Spinal cord (tissue), 10 donors: ENCODE measurements around the gene DPP6. TPM values are rescaled to one million over a fixed set of nuclear protein-coding genes. Genes with fewer than 3 reads are reported as not detected.

Source experiments
- DNase-seq, 6 donors: peaks; one replicate each; pipeline versions ENCODE4 v3.0.0 to v3.0.0-alpha.2; 2013 to 2015; ENCODE audit warnings: low spot score in 6 of 6, low read depth in 4 of 6
- H3K27ac ChIP-seq: one replicate; pipeline ENCODE4 v1.5.1; 2013; ENCODE audit warnings: low read depth, low read length, control low read depth
- H3K27me3 ChIP-seq: one replicate; pipeline ENCODE4 v1.6.1; 2013; ENCODE audit warnings: low read length; ENCODE audit not compliant: control insufficient read depth, insufficient read depth
- H3K36me3 ChIP-seq: one replicate; pipeline ENCODE4 v1.6.1; 2013; ENCODE audit warnings: low read length; ENCODE audit not compliant: control insufficient read depth, insufficient read depth
- H3K4me1 ChIP-seq: one replicate; pipeline ENCODE4 v1.6.1; 2013; ENCODE audit warnings: low read length; ENCODE audit not compliant: control insufficient read depth, insufficient read depth
- H3K4me3 ChIP-seq: one replicate; pipeline ENCODE4 v1.5.1; 2013; ENCODE audit warnings: low read depth, low read length, control low read depth
- H3K9me3 ChIP-seq: one replicate; pipeline ENCODE4 v1.6.1; 2013; ENCODE audit warnings: low read length; ENCODE audit not compliant: control insufficient read depth, insufficient read depth
- WGBS: methylation state at CpG from one replicate; pipeline ENCODE4 v1.1.5; 2013; ENCODE audit warnings: missing lambda C conversion rate; ENCODE audit not compliant: insufficient coverage; 5-methylcytosine and 5-hydroxymethylcytosine counted together
- polyA plus RNA-seq, 2 donors: library from polyadenylated mRNA; unstranded; fragments of 120-200 nt; gene quantifications; one replicate each; pipeline ENCODE4 v1.2.1, GENCODE V29; 2013; ENCODE audit not compliant: insufficient read length in 2 of 2
- total RNA-seq, 2 donors: library from RNA; depleted of rRNA in 1 of 2; stranded (reverse); fragments of 120-200 nt in 1 of 2; fragments of >200 nt in 1 of 2; gene quantifications; one replicate each; pipeline versions ENCODE4 v1.2.3 to v1.2.4, GENCODE V29; 2013 to 2014
- donor health status: healthy.

Gene DPP6
- total and polyA plus RNA-seq, 4 donors: 36.3 to 104 (median 78.5) TPM

DNA sequence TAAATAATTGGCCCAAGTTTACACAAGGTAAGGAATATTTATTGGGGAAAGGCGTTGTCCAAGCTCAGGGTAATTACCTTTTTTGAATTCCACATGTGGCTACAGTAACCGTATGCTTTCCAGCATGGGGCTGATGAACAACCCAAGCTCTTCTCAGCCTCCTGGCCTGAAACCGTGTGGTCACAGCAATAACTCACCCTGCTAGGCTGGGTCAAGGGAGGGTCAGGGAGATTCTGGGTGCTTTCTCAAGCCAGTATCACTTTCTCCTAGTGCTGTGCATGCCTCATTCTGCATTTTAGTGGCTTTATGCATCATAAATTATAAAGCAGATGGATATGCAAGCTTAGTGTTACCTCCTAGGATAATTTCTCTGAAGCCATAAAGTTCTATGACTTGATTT is 676.9 kb downstream of the DPP6 start:
- no peak overlapping the region for H3K4me3 ChIP-seq
- no peaks in the 10 kb centered on the region for H3K36me3 ChIP-seq
- no peaks in the 10 kb centered on the region for H3K4me1 ChIP-seq
- no peak for DNase-seq
- no peaks in the 10 kb centered on the region for H3K27me3 ChIP-seq
- peaks cover 10% of the 10 kb centered on the region for H3K9me3 ChIP-seq
- H3K27ac ChIP-seq: no peak overlapping the region
- WGBS: 92% methylated on average over 2 of the region's 3 CpGs

- Histone ChIP-seq H3K4me1 (no peaks in the 10 kb centered on the region), H3K27ac (no peak overlapping the region), H3K4me3 (no peak overlapping the region), H3K9me3 (no peaks in the 10 kb centered on the region), H3K27me3 (no peaks in the 10 kb centered on the region), H3K36me3 (no peaks in the 10 kb centered on the region)
- DNase-seq: no peak
- 86% methylated on average over 2 of the region's 3 CpGs for WGBS
Measured at GRCh38 chr7:154735766-154736165, 683.6 kb downstream of the DPP6 start.

GRCh38 chr7:154736389-154736788 is 684.2 kb downstream of the DPP6 start:
- no peaks in the 10 kb centered on the region for H3K36me3 ChIP-seq
- no peak for DNase-seq
- 100% methylated on average over 1 of the region's 3 CpGs for WGBS

GRCh38 chr7:154738216-154738615 is 686.0 kb downstream of the DPP6 start:
- H3K4me1 ChIP-seq: peaks cover 4% of the 10 kb centered on the region
- 94% methylated on average over 2 of the region's 5 CpGs for WGBS
- no peaks in the 10 kb centered on the region for H3K36me3 ChIP-seq
- no peak overlapping the region for H3K4me3 ChIP-seq
- H3K9me3 ChIP-seq: no peaks in the 10 kb centered on the region
- DNase-seq: peak in 1 of 6 donors; percentile 60
- no peaks in the 10 kb centered on the region for H3K27me3 ChIP-seq
- no peak overlapping the region for H3K27ac ChIP-seq

More at GRCh38 chr7:154736389-154736788, 684.2 kb downstream of the DPP6 start:
- Histone ChIP-seq H3K4me1 (no peaks in the 10 kb centered on the region), H3K4me3 (no peak overlapping the region), H3K9me3 (no peaks in the 10 kb centered on the region), H3K27ac (no peak overlapping the region), H3K27me3 (no peaks in the 10 kb centered on the region)

DNA sequence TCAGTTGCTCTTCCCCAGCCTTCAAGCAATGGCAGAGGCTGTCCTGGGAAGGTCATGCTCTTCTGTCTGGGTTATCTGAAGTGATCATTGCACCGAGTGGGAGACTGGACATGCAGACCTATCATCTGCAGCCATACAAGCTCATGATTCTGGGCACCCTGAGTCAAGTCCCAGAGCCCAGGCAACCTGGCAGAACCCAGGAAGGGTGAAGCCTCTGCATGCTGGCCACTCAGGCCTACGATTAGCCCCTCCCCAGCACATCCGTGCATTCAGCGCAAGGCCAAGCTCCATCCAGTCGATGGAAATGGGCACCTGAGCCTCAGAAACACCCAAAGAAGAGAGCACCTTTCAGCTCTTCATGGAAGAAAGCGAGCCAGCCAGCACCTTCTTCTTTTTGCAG is 688.9 kb downstream of the DPP6 start:
- Histone ChIP-seq H3K27me3 (no peaks in the 10 kb centered on the region), H3K36me3 (no peaks in the 10 kb centered on the region), H3K4me1 (peaks cover 19% of the 10 kb centered on the region), H3K27ac (no peak overlapping the region), H3K9me3 (no peaks in the 10 kb centered on the region), H3K4me3 (no peak overlapping the region)
- 99% methylated on average over 5 of the region's 6 CpGs for WGBS
- DNase-seq: no peak

GRCh38 chr7:154743206-154743605 is 691.0 kb downstream of the DPP6 start:
- H3K4me1 ChIP-seq: peaks cover 29% of the 10 kb centered on the region
- no peaks in the 10 kb centered on the region for H3K27me3 ChIP-seq
- H3K9me3 ChIP-seq: no peaks in the 10 kb centered on the region
- 36% methylated on average over 5 of the region's 5 CpGs for WGBS
- no peak overlapping the region for H3K4me3 ChIP-seq
- H3K36me3 ChIP-seq: no peaks in the 10 kb centered on the region
- no peak overlapping the region for H3K27ac ChIP-seq
- DNase-seq: peak in 2 of 6 donors; percentile 59 to 66

GRCh38 chr7:154744256-154744860 is 692.2 kb downstream of the DPP6 start:
- H3K36me3 ChIP-seq: peaks cover 4% of the 10 kb centered on the region
- H3K4me3 ChIP-seq: no peak overlapping the region
- H3K27me3 ChIP-seq: no peaks in the 10 kb centered on the region
- peak in 5 of 6 donors; percentile 43 to 96 (median 56) for DNase-seq
- H3K27ac ChIP-seq: no peak overlapping the region
- no peaks in the 10 kb centered on the region for H3K9me3 ChIP-seq
- 13% methylated on average over 7 of the region's 15 CpGs for WGBS
- peaks cover 29% of the 10 kb centered on the region for H3K4me1 ChIP-seq

DNA sequence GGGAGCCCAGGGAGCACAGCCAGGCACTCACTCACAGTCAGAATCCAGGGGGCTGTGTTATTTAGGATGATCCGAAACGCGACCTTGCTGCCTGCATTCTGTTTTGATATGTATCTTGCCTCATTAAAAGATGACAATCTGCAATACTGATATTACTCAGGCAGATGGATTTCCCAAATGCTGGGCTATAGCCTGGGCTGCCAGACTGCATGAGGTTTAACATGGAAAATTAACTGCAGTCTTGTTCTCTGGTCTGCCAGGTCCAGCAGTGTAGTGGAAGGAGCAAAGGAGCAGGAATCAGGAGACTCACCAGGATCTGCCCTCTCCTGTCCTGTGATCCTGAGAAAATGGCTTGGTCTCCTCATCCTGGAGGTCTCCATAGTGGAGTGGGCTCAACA is 692.7 kb downstream of the DPP6 start:
- Histone ChIP-seq H3K9me3 (no peaks in the 10 kb centered on the region), H3K4me1 (peaks cover 29% of the 10 kb centered on the region), H3K4me3 (no peak overlapping the region), H3K27me3 (no peaks in the 10 kb centered on the region), H3K36me3 (peaks cover 4% of the 10 kb centered on the region), H3K27ac (no peak overlapping the region)
- peak in 2 of 6 donors; percentile 70 to 77 for DNase-seq
- no CpG with 5 or more reads among the region's 3 CpGs for WGBS

DNA sequence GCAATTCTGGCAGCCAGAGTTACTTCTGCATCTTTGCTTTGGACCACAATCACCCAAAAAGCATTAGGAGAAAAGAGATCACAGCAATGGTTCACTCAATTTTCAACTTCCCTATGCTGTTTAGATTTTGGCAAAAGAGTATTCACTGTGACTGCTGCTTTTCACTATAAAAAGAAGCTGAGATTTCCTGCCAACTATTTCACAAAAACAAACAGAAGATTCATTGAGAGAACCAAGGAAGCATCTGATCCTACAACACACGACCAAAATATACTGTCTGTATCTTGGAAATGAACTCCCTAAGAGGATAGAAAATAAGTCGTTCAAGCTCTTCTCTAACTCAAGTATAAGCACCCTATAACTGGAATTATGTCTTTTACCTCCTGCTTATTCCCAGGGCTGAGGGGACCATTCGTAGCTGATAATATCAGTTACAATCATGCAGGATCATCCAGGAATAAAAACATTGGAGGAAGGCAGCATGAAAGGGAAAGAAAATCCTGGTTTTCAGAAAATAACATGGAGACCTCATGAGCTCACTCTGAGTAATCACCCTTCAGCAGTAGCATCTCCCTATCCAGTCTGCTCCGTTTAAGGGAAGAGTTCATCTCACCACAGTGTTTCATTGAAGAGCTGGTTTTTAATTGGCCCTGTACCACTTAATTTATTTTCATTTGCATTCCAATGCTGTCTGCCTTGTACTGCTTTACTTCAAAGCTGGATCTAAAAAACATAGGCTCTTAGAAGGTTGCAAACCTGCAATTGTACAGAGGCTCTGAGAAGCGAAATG is 694.6 kb downstream of the DPP6 start:
- H3K4me3 ChIP-seq: no peak overlapping the region

More for the DNA sequence above, 694.6 kb downstream of the DPP6 start:
- 29% methylated on average over 1 of the region's 5 CpGs for WGBS
- peaks cover 29% of the 10 kb centered on the region for H3K4me1 ChIP-seq
- peak overlapping the region; percentile 37 for H3K27ac ChIP-seq
- H3K36me3 ChIP-seq: peaks cover 12% of the 10 kb centered on the region
- H3K27me3 ChIP-seq: no peaks in the 10 kb centered on the region
- peak in 2 of 6 donors; percentile 62 to 92 for DNase-seq
- no peaks in the 10 kb centered on the region for H3K9me3 ChIP-seq
